Heart left ventricle (tissue), 16 donors: ENCODE results near the gene SLC25A43. TPM values are rescaled to one million over a fixed set of nuclear protein-coding genes. Genes with fewer than 3 reads are reported as not detected.
"Not testable (repeated sequence)": the region's sequence is repeated elsewhere in the genome, so short reads cannot be mapped to it uniquely, and the experiment has no call there.

Source experiments
- ATAC-seq, 4 donors: fragments of 200-7000 bp; cut with Tn5 transposase; one replicate each; pipeline ENCODE4 v1.9.1; 2020 to 2022; ENCODE audit warnings: moderate library complexity in 4 of 4, mild to moderate bottlenecking in 3 of 4, moderate number of reproducible peaks in 1 of 4
- DNase-seq, 5 donors: peaks; one replicate each; pipeline ENCODE4 v3.0.0-alpha.2; 2020
- H3K27ac ChIP-seq, 12 donors: fragments of 200-600 bp; sonication (generic) in 4 of 12; one replicate each; pipeline versions ENCODE4 v1.5.0 to v1.8.0; 2016 to 2022; ENCODE audit warnings: mild to moderate bottlenecking in 2 of 12
- H3K27me3 ChIP-seq, 9 donors: fragments of 200-600 bp; sonication (generic) in 2 of 9; one replicate each; pipeline versions ENCODE4 v1.5.1 to v1.8.0; 2016 to 2022; ENCODE audit warnings: mild to moderate bottlenecking in 3 of 9
- H3K36me3 ChIP-seq, 9 donors: fragments of 200-600 bp; sonication (generic) in 2 of 9; one replicate each; pipeline versions ENCODE4 v1.5.0 to v1.8.0; 2018 to 2022; ENCODE audit warnings: mild to moderate bottlenecking in 2 of 9
- H3K4me1 ChIP-seq, 12 donors: fragments of 200-600 bp; sonication (generic) in 4 of 12; one replicate each; pipeline versions ENCODE4 v1.5.0 to v1.8.0; 2016 to 2022; ENCODE audit warnings: mild to moderate bottlenecking in 3 of 12
- H3K4me3 ChIP-seq, 12 donors: fragments of 200-600 bp; sonication (generic) in 4 of 12; one replicate each; pipeline versions ENCODE4 v1.5.0 to v1.8.0; 2017 to 2022; ENCODE audit warnings: mild to moderate bottlenecking in 9 of 12, moderate library complexity in 4 of 12
- H3K9me3 ChIP-seq, 12 donors: fragments of 200-600 bp; sonication (generic) in 4 of 12; one replicate each; pipeline versions ENCODE4 v1.5.0 to v1.8.0; 2016 to 2022; ENCODE audit warnings: mild to moderate bottlenecking in 1 of 12
- POLR2A ChIP-seq, 2 donors: fragments of 450-650 bp; IDR thresholded peaks; one replicate each; pipeline ENCODE4 v1.6.1; 2017; ENCODE audit warnings: antibody characterized with exemption in 2 of 2, mild to moderate bottlenecking in 2 of 2, moderate library complexity in 2 of 2
- WGBS, 4 donors: extraction: QIAGEN DNeasy Blood & Tissue Kit in 2 of 4; methylation state at CpG; one replicate each; pipeline versions ENCODE4 v1.1.5 to v1.1.7; 2013 to 2018; 5-methylcytosine and 5-hydroxymethylcytosine counted together
- intact Hi-C, 10 donors: fragments of 100-400 bp; cut with DNase I; formaldehyde crosslinking; loops; one replicate each; pipeline versions ENCODE4 v1.11.1 to v1.14.2; 2022
- polyA plus RNA-seq, 2 donors: library from polyadenylated mRNA; stranded (reverse); fragments of 200-250 nt; gene quantifications; one replicate each; pipeline ENCODE4 v1.2.3, GENCODE V29; 2013
- total RNA-seq, 9 donors: library from RNA; depleted of rRNA in 2 of 9; stranded (reverse); fragments of >200 nt in 2 of 9; fragmentation: NEBNext Ultra II Directional in 3 of 9; extraction: Animal tissue kit (Norgen Biotek cat#: 25700) in 3 of 9; gene quantifications; one replicate each; pipeline versions ENCODE4 v1.1.0 to v1.2.4, GENCODE V29; 2016 to 2023
- TF ChIP-seq, protein P1 (sequence below), 12 donors: fragments of 200-600 bp; sonication (generic) in 4 of 12; IDR thresholded peaks; one replicate each; pipeline versions ENCODE4 v1.5.0 to v1.8.0; 2018 to 2022; ENCODE audit warnings: antibody characterized with exemption in 12 of 12, mild to moderate bottlenecking in 5 of 12
- donor health status: ischemic (EF 13 %, LVEDD 7.1; RV severe dilation, severe dysfunction).
- donor health status: healthy with polysubstance abuse.
- donor health status: DM: no; HTN: yes; CAD: no.
- donor health status: DM: no; HTN: no; CAD: no.
- donor health status: ischemic (EF 25% LVEDD 6.9; RV normal size, moderate dysfunction).
- donor health status: ischemic (EF 25% LVEDD 5.7; RV mildly dilated, moderate dysfunction).
- donor health status: healthy.
- donor health status: DM: yes; HTN: yes; CAD: no.
- donor health status: ischemic (EF 35%, LVEDD 5.7; RV mildly dilated, moderate dysfunction).
- donor health status: nonischemic (EF 11% LVEDD 7.7; RV severe dilation, severe dysfunction).
- donor health status: DM: yes; HTN: yes; CAD: no.
- donor health status: PGD.
- donor health status: ischemic (EF 29% LVEDD 5.4; RV normal size, mild dysfunction).
- donor health status: nonischemic (EF 23%, LVEDD 6.1; RV moderate dilation, normal function).

The SLC25A43 gene
- total and polyA plus RNA-seq, 11 donors: 1.7 to 7.8 (median 3.1) TPM

DNA sequence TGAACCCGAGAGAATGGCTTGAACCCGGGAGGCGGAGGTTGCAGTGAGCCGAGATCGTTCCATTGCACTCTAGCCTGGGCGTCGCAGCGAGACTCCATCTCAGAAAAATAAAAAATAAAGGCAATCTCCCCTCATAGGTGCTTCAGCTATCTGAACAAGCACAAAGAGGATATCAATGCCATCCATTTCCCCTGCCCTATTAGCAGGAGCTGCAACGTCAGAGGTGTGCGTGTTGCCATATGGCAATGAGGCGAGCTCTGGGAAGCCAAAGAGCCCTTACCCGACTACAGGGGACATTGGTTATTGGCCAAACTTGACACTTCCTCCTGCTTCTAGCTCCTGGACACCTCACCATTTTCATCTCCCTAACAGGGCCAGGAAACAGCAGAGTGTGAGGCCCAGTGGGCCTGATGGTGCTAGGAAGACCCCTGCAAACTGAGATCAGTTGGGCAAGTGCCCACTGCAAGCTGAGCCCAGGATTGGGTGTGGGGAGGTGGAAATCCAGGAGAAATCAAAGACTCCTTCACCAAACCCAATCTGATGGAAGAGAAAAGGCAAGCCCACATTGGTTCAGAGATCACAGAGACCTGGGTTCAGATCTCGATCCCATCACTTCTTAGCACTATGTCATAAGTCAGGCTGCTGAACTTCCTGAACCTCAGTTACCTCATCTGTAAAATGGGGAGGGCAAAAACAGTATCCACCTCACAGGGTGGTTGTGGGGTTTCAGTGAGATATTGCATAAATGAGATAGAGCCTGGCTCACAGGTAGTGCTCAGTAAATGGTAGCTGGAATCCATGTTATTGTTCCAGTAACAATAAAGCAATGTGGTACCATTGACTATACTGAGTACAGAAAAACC, 90.3 kb downstream of the SLC25A43 start:
- no peaks in the 10 kb centered on the region for H3K36me3 ChIP-seq
- TF ChIP-seq, protein P1, sequence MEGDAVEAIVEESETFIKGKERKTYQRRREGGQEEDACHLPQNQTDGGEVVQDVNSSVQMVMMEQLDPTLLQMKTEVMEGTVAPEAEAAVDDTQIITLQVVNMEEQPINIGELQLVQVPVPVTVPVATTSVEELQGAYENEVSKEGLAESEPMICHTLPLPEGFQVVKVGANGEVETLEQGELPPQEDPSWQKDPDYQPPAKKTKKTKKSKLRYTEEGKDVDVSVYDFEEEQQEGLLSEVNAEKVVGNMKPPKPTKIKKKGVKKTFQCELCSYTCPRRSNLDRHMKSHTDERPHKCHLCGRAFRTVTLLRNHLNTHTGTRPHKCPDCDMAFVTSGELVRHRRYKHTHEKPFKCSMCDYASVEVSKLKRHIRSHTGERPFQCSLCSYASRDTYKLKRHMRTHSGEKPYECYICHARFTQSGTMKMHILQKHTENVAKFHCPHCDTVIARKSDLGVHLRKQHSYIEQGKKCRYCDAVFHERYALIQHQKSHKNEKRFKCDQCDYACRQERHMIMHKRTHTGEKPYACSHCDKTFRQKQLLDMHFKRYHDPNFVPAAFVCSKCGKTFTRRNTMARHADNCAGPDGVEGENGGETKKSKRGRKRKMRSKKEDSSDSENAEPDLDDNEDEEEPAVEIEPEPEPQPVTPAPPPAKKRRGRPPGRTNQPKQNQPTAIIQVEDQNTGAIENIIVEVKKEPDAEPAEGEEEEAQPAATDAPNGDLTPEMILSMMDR (IDR thresholded peaks at IDR 0.05): no peak
- no peak for TF ChIP-seq POLR2A (IDR thresholded peaks at IDR 0.05)
- no peaks in the 10 kb centered on the region for H3K27me3 ChIP-seq
- DNase-seq: no peak
- ATAC-seq: no peak
- no peak overlapping the region for H3K4me3 ChIP-seq
- H3K9me3 ChIP-seq: no peaks in the 10 kb centered on the region
- no peaks in the 10 kb centered on the region for H3K4me1 ChIP-seq
- no peak overlapping the region for H3K27ac ChIP-seq
- WGBS, 4 donors: 76 to 87% (median 81%) methylated on average over 13 of the region's 13 CpGs
- intact Hi-C loops: loop anchor here in 1 of 10 donors (10.0 kb wide), 1 partner anchor 85 kb away; the partner anchor contains the start of gene UBE2A

DNA sequence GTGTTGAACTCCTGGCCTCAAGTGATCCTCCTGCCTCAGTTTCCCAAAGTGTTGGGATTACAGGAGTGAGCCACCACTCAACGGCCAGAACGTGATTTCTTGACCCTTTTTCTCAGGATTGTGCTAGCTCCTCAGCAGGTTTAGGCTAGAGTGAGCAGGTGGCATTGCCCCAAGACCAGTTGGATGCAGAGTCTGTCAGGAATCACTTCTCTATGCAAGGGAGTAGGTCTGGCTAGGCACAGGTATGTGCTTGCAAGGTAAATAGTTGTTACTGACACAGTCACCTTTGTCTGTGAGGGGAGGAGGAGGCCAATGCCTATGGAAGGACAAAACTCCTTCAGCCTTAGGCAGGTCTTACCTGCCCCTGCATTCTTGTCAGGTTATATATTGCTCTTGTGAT, 93.3 kb downstream of the SLC25A43 start:
- TF ChIP-seq, protein P1 (IDR thresholded peaks at IDR 0.05): no peak
- TF ChIP-seq POLR2A (IDR thresholded peaks at IDR 0.05): no peak
- 80 to 95% (median 87%) methylated on average over 2 of the region's 2 CpGs for WGBS, 4 donors
- H3K27me3 ChIP-seq: no peaks in the 10 kb centered on the region
- no peak overlapping the region for H3K4me3 ChIP-seq
- DNase-seq: no peak
- no peak for ATAC-seq
- H3K4me1 ChIP-seq: no peaks in the 10 kb centered on the region
- no peak overlapping the region for H3K27ac ChIP-seq
- intact Hi-C loops: no loop called here
- no peaks in the 10 kb centered on the region for H3K9me3 ChIP-seq
- no peaks in the 10 kb centered on the region for H3K36me3 ChIP-seq

DNA sequence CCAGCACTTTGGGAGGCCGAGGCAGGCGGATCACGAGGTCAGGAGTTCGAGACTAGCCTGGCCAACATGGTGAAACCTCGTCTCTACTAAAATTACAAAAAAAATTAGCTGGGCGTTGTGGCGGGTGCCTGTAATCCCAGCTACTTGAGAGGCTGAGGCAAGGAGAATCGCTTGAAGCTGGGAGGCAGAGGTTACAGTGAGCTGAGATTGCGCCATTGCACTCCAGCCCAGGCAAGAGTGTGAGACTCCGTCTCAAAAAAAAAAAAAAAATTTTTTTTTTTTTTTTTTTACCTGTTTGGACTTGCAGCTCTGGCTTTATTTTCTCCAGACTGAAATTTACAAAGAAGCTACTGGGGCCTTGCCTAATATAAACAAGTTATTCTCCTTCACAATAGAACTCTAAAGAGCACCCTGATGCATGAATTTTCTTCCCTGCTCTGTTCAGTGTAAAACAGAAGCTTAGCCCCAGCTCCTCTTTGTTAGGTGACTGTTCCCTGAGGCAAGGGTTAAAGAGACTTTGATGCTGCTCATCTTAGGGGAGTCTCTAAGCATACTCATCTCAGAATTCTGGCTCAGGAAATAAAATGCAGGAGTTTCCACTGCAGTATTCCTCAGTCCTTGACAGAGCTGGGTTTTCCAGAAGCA, 94.8 kb downstream of the SLC25A43 start:
- H3K4me3 ChIP-seq, H3K4me1 ChIP-seq, H3K27me3 ChIP-seq, H3K9me3 ChIP-seq, DNase-seq, ATAC-seq, H3K36me3 ChIP-seq, intact Hi-C loops, H3K27ac ChIP-seq: not testable (repeated sequence)
- whole genome bisulfite sequencing, 4 donors: 79 to 93% (median 87%) methylated on average over 10 of the region's 10 CpGs

DNA sequence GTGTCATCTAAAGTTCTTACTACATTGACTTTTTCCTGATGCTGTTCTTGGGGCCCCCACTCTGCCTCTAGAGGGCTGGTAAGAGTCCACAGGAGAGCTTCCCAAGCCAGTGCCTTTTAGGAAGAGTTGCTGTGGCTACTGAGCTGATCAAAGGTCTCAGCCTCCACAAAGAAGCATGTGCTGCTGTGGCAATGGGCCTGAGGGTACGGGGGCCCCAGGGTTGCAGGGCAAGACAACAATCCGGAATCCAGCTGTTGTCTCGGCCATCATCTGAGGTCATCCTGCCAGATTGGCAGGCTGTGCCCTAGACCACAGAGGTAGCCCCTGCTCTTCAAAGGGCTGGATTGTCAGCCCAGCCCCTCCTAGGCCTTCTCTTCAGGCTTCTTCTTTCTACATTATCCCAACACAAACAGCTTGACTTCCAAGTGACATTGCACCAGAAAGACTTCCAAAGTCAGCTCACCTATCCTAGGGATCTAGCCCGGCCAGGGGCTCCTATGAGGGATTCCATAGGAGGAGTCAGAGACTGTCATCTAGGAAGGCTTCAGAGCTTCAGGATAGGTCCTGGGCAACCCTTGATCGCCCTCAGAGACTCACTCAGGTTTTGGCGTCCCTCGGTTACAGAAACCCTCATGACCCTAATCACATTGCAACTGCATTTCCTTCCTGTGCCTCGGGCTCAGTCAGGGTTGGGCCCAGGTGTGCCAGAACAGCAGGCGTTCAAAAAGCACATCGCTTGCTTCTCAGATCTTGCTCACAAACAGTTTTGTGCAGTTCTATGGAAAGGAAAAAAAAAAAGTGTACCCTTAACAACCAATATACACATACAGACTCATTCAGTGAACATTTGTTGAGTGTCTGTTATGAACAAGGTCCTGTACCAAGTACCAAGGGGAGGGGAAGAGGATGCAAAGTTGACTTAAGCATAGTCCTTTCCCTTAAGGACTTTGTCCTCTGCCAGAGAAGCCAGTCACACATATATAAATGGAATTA, 96.9 kb downstream of the SLC25A43 start:
- DNase-seq (no peak), ATAC-seq (no peak)
- no peaks in the 10 kb centered on the region for H3K4me1 ChIP-seq
- no peak overlapping the region for H3K4me3 ChIP-seq
- no peaks in the 10 kb centered on the region for H3K27me3 ChIP-seq
- WGBS, 4 donors: 64 to 76% (median 69%) methylated on average over 10 of the region's 10 CpGs
- H3K36me3 ChIP-seq: no peaks in the 10 kb centered on the region
- intact Hi-C loops: no loop called here
- no peak overlapping the region for H3K27ac ChIP-seq
- TF ChIP-seq, protein P1 (IDR thresholded peaks at IDR 0.05): no peak
- TF ChIP-seq POLR2A (IDR thresholded peaks at IDR 0.05): no peak
- no peaks in the 10 kb centered on the region for H3K9me3 ChIP-seq
